Measurements from ENCODE around the gene KCNAB2. TPM values are rescaled to one million over a fixed set of nuclear protein-coding genes. Genes with fewer than 3 reads are reported as not detected.

Gene KCNAB2
- total RNA-seq, 2 donors from 2014 or later = 9.3 to 14.3 TPM

DNA sequence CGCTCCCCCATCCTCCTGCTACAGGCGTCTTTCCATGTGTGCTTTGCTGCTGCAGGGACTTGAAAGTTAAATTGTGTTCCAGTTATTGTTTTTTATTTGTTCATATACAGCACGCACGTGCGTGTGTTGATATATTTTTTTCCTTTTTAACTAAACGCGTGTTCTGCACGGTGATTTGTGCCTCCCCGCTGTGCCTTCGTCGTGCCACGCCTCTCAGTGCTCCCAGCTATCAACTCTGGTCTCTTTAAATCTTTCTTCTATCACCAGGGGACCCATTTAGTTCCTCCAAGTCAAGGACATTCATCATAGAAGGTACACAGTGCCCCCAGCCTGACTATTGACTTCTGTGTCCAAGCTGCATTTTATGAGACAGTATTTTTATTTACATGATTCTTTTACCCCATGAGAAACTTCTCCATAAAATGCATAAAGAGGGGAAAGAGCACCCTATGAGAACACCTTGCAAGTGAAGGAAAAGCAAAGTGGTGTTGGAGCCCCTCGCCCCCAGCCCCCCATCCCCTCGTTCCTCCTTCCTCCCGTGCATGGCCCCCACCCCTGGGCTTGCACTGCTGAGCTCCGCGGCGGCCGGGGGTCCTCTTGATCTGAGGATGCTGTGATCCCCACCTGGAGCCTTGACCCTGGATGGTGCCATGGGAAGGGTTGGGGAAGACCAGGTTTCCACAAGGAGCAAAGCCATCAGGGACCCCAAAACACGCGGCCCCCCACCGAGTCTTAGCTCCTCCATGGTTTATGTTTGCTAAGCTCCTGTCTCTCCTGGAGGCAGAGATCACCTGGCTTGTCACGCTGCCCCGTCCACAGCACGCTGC is 45.5 kb downstream of the KCNAB2 start:
- DNase-seq (ENCODE audit: low spot score) = no peak
- TF ChIP-seq, protein P1, sequence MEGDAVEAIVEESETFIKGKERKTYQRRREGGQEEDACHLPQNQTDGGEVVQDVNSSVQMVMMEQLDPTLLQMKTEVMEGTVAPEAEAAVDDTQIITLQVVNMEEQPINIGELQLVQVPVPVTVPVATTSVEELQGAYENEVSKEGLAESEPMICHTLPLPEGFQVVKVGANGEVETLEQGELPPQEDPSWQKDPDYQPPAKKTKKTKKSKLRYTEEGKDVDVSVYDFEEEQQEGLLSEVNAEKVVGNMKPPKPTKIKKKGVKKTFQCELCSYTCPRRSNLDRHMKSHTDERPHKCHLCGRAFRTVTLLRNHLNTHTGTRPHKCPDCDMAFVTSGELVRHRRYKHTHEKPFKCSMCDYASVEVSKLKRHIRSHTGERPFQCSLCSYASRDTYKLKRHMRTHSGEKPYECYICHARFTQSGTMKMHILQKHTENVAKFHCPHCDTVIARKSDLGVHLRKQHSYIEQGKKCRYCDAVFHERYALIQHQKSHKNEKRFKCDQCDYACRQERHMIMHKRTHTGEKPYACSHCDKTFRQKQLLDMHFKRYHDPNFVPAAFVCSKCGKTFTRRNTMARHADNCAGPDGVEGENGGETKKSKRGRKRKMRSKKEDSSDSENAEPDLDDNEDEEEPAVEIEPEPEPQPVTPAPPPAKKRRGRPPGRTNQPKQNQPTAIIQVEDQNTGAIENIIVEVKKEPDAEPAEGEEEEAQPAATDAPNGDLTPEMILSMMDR (IDR thresholded peaks at IDR 0.05) = no peak
- H3K4me3 ChIP-seq = no peak overlapping the region
- no peaks in the 10 kb centered on the region for H3K9me3 ChIP-seq
- H3K27me3 ChIP-seq = no peaks in the 10 kb centered on the region
- no peaks in the 10 kb centered on the region for H3K4me1 ChIP-seq
- H3K36me3 ChIP-seq = no peaks in the 10 kb centered on the region
- no peak overlapping the region for H3K27ac ChIP-seq

DNA sequence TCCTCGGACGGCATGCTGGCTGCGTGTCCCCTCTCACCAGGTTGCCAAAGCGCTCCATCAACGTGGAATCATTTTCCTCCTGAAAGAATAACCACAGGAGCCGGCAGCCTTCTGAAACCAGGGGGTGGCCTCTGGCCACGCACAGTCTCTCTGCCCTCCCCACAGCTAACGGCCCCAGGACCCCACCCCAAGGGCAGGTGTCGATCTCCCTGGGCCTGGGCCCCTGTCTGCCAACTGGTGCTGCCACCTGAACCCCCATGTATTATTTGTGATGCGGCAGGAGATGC is 46.1 kb downstream of the KCNAB2 start:
- no peaks in the 10 kb centered on the region for H3K9me3 ChIP-seq
- H3K27me3 ChIP-seq = no peaks in the 10 kb centered on the region
- no peaks in the 10 kb centered on the region for H3K36me3 ChIP-seq
- TF ChIP-seq, protein P1 (IDR thresholded peaks at IDR 0.05) = no peak
- no peak for DNase-seq (ENCODE audit: low spot score)
- no peak overlapping the region for H3K27ac ChIP-seq
- no peak overlapping the region for H3K4me3 ChIP-seq
- no peaks in the 10 kb centered on the region for H3K4me1 ChIP-seq

GRCh38 chr1:6092211-6092610 is 46.5 kb downstream of the KCNAB2 start:
- no peak overlapping the region for H3K4me3 ChIP-seq
- H3K36me3 ChIP-seq = no peaks in the 10 kb centered on the region
- TF ChIP-seq, protein P1 (IDR thresholded peaks at IDR 0.05) = no peak

DNA sequence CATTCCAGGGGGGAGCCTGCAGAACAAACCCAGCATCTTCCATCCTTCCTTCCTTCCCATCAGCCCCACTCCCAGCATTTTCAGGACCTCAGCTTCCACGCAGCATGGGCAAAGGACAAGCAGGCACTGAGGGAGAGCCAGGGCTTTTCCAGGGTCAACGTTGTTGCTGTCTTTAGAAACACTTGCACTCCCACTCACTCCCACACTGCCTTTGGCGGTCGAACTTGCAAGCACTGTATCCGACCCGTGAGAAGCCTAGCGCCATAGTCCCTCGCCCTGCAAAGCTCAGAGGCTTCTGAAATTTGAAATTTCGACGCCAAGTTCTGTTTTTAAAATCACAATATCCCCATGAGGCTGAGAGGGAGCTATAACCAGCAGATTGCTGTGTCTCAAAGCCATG is 47.4 kb downstream of the KCNAB2 start:
- Histone ChIP-seq H3K27me3 (no peaks in the 10 kb centered on the region), H3K9me3 (no peaks in the 10 kb centered on the region), H3K4me1 (no peaks in the 10 kb centered on the region), H3K36me3 (no peaks in the 10 kb centered on the region), H3K27ac (no peak overlapping the region), H3K4me3 (no peak overlapping the region)
- TF ChIP-seq, protein P1 (IDR thresholded peaks at IDR 0.05) = no peak
- no peak for DNase-seq (ENCODE audit: low spot score)

More at GRCh38 chr1:6092211-6092610, 46.5 kb downstream of the KCNAB2 start:
- H3K27ac ChIP-seq = no peak overlapping the region
- H3K9me3 ChIP-seq = no peaks in the 10 kb centered on the region
- no peaks in the 10 kb centered on the region for H3K4me1 ChIP-seq
- DNase-seq (ENCODE audit: low spot score) = no peak
- H3K27me3 ChIP-seq = no peaks in the 10 kb centered on the region

DNA sequence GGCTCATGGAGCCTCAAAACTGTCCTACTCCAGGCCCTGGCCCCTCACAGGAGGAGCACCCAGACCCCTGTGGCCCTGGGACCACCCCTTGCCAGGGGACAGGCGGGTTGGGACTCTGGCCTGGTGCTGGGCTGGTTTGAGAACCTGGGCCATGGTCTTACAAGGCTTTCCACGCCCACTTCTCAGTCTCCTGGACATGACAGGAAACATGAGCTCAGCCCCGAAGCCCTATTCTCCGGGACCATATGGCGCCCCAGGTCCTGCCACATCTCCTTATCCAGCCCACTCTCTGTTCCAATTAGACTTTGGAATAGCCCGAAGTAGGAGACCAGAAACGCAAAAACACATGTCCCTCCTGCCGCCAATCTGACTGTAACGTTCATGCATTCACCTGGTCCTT is 47.9 kb downstream of the KCNAB2 start:
- DNase-seq (ENCODE audit: low spot score) = no peak
- TF ChIP-seq, protein P1 (IDR thresholded peaks at IDR 0.05) = no peak
- no peaks in the 10 kb centered on the region for H3K4me1 ChIP-seq
- no peak overlapping the region for H3K4me3 ChIP-seq
- H3K9me3 ChIP-seq = no peaks in the 10 kb centered on the region
- no peak overlapping the region for H3K27ac ChIP-seq
- no peaks in the 10 kb centered on the region for H3K27me3 ChIP-seq
- no peaks in the 10 kb centered on the region for H3K36me3 ChIP-seq

DNA sequence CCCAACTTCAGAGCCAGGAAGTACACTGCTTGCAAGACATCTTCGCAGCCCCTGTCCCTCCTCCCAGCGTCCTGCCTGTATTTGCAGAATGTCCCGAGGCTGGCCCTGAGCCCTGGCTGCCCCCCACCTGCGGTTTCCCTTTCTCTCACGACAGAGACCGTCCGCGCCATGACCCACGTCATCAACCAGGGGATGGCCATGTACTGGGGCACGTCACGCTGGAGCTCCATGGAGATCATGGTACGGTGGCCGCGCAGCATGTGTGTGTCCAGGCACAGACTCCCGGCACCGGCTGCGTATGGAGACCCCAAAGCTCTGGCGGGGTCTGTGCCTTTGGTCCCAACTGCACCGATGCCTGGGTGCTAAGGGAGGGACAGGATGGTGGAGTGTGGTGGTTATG is 48.6 kb downstream of the KCNAB2 start:
- Histone ChIP-seq H3K9me3 (no peaks in the 10 kb centered on the region), H3K36me3 (no peaks in the 10 kb centered on the region), H3K4me3 (no peak overlapping the region), H3K27ac (no peak overlapping the region), H3K4me1 (no peaks in the 10 kb centered on the region), H3K27me3 (no peaks in the 10 kb centered on the region)
- TF ChIP-seq, protein P1 (IDR thresholded peaks at IDR 0.05) = no peak
- DNase-seq (ENCODE audit: low spot score) = no peak
